NCI-H1048 (cell line): ENCODE measurements around the gene CRMP1.

Source experiments
- DNase-seq: peaks from one replicate; lab custom pipeline; 2025; lab: John Stamatoyannopoulos, UW

CRMP1 gene

DNA sequence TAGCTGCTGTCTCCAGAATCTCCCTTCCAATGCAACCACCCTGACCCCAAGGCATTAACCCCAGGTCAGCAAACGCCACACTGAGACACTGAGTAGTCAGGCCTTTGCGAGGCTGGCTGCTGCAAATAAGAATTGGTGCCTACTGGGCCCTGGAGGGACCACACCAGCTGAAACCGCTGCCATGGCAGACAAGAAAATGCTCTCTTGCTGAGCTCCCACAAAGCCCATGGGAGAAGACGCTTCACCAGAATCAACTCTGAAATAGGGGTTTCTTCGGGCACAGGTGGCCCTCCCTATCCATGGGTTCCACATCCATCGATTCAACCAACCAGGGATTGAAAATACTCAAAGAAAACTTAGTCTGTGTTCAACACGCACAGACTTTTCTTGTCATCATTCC, 26.7 kb upstream of the CRMP1 start:
- no peak for DNase-seq

DNA sequence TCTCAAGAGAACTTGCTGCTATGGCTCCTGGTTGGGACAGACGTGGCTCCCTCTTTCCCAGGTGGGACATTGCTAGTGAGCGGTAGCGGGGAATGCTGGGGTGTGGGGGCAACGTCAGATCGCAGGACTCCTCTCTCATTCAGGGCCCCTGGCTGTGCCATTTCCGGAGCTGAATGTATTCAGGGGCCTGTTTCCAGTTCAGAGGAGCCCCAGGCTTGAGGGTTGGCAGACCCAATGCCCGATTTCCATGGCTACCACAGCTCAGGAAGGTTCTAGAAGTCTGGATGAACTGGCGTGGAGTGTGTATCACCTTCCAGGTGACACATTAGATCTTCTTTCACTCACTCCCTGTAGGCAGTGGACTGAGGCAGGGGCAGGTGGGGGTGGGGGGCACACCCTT, 26.2 kb upstream of the CRMP1 start:
- DNase-seq, result no peak

DNA sequence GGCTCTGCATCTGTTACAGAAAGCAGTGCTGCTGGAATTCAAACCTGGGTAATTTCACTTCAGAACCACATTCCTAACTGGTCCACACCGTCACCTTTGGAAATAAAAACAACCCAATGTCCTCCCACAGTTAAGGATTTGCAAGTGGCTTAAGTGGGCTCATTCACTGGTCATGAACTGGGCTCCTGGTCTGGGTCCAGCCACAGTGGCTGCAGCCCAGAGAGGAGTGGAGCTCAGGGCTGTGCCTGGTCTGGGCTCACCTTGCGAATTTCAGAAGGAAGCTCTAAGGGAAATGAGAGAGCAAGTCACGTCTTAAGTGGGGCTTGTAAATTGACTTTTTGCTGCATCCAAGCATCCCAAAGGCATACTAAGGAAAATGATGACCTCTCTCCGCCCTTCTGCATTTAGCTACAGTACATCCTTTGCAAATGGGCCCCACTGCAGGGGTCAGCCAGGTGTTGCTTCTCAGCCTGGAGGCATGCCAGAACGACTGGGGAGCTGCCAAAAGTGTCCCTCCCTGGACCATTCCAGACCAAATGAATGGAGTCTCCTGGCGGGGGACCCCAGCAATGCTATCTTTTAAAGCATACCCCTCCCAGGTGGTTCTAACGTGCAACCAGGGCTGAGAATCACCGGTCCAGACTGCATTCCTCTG, 25.6 kb upstream of the CRMP1 start:
- DNase-seq, result no peak

DNA sequence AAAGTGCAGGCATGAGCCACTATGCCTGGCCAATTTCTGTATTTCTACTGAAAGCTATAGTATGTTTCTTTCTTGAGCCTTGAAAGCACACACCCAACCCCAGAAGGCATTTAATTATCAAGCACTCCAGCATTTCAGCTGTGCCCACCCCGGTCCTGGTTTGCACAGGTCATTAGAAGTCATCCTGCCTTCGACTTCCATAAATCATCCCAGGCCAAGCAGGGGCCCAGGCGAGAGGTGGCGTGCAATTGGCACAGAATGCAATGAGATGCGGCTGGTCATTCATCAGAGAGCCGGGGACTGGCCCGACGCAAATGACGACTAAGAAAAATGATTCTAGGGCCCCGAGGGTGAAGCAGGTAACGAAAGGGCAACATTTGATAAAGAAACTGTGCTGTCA, 24.8 kb upstream of the CRMP1 start:
- no peak for DNase-seq

DNA sequence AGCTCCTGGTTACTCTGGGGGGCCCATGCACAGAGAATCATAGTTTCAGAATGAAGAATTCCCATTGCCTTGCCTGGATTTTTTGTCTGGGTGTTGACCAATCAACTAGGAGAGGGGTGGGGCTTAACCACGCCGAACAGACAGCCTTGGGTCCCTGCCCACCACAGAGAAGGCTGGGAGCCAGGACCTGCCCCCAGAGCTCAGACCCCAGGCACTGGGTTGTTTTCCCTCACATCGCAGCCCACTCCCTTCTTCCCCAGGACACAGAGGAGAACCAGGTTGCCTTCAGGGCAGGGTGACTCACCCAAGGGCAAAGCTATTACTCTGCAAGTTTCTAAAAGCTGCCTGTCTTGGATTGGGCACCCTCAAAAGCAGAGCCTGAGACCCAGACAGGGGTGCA, 23.3 kb upstream of the CRMP1 start:
- DNase-seq, result no peak

DNA sequence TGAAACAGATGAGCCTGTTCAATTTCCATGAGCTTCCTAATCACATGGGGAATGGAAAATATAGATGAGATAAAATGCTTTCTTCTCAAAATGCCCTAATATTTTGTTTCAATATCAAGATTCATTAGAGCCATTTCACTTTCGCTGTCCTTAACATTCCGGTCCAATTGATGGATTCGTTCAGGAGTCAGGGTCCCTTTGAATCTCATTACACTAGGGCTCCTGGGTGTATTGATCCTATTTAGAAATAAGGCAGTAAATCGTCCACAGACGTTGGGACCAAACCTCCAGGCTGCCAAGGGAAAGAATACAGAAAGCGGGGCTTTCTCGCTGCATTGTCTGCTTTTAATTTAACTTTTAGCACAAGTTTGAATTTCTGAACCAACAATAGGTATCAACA, 20.6 kb upstream of the CRMP1 start:
- no peak for DNase-seq

DNA sequence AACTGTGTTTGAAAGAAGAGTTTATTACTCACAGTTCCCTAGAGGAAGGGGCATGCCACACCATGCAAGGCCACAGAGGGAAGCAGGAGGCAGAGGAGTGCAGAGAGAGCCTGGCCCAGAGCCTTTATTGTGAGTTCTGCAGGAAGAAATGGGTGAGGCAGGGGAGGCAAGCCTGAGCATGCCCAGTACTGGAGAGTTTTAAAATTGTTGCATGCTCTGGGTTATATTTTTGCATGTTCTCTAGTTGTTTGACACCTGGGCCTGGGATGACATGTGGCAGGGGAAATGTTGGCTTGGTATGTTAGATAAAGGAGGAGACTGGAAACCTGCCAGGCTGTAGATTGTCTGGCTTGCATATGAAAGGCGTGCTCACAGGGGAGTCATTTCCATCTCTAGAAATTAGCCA, 19.7 kb upstream of the CRMP1 start:
- no peak for DNase-seq

DNA sequence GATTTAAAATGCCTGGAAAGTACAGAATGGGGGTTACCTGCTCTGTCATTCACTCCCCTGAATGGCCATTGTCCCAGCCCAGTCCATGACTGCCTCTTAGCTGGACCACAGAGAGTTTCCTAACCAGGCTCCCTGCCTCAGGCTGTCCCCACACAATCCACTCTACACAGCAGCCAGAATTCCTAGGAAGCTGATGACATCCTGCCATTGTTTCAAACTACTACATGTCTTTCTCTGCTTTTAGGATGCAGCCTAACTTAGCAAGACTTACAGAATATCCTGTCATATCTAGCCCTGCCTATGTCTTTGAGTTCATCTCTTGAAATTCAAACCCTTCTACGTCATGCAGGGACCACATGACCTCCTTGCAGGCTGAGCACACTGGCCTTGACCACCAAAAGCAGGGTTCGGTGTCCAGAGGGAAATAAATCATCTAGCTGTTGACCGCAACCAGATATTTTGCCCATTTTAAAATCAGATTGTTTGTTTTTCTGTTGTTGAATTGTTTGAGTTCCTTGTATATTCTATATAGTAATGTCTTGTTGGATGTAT, 16.1 kb upstream of the CRMP1 start:
- DNase-seq, result no peak

DNA sequence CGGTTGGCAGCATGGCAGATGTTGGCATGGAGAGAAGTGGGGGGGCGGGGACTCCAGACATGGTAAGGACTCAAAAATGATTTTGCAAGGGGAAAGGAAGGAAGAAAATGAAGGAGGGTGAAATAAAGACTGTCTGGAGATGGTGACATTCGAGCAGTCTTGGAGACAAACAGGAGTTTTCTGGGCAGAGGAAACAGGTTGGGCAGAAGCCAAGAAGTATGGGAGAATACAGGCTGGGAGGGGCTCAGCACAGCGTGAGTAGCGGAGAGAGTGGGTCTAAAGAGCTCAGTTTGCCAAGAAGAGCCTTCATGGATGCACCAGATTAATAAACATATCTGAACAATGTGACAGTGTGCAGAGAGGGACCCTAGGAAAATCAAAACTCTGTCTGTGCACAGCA, 13.3 kb upstream of the CRMP1 start:
- no peak for DNase-seq

DNA sequence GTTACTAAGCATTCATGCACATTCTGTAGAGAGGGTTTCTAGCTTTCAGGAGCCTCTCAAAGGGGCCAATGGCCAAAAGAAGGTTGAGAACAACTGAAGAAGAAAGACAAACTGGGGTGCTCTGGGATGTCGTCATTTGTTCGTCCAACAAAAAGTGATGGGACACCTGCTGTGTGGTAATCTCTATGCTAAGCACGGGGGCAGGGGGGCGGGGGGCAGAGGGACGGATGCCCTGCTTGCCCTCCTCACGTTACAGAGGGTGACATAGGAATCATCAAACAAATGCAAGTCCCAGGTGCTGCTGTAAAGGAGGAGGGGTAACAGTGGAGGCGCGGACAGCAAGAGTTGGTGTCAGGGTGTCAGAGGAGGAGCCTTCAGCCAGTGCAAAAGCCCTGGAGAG, 12.8 kb upstream of the CRMP1 start:
- DNase-seq, result no peak

DNA sequence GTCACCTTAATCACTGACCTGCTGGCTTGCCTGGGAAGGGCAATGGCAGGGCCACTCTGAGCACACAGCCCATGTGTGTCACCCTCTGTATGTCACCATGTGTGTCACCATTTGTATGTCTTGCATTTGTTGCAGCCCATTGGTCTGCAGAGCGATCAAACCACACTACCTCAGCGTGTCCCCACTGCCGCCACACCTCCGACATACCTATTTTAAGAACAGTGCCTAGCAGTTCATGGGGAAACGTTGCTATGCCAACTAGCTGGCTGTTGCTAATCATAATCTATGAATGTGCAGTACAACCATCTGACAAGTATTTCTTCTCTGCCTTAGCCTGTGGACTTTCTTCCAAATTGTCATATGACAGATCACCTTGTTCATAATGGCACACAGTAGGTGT, 8.0 kb upstream of the CRMP1 start:
- no peak for DNase-seq

DNA sequence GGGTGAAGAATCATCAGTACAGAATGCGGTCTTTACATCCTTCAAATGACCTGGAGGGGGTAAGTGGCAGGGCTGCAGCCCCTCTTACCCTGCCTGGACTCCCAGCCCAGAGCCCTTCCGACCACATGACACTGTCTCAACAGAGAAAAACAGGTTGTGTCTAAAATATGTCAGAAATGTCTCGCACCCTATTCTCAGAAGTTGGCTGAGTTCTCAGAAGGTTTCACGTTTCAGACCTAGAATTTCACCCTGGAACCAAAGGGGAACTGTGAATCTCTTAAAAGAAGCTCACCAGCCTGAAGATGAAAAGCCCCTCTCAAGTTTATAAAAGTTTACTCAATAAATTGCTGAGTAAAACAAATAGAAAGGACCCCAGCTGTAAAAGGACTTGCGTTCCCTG, 7.0 kb upstream of the CRMP1 start:
- DNase-seq, result no peak

DNA sequence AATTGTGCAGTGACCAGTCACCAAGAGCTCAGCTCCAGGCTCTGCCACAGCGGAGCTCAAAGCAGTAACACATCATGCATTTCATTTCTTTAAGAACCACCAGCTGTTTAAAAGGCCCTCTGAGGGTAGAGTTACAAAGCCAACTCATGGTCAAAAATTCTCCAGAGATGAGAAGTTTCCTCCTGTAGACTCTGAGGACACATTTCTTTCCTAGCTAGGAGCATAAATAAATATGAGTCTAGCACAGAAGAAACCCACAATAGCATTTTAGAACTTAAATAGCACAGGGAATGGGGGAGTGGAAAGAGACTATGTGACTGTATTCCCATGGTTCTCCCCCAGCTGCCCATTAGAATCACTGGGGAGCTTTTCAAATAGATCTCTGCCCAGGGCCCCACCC, 6.5 kb upstream of the CRMP1 start:
- no peak for DNase-seq

DNA sequence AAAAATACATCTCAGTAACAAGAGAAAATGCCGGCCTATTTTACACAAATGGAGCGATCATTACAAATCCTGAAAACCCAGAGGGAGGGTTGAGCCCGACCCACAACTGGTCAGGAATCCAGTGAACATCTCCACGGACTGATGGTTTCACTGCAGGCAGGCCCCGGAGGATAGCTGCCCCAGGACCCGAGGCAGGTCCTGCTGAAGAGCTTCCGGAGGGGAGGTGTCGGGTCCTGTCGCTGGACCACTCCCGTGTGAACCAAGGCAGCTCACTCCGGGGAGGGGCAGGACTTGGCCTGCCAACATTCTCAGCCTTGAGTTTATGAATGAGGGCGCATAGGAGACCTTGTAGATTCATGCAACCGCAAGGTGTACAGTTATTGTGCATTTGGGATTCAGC, 4.8 kb upstream of the CRMP1 start:
- no peak for DNase-seq

DNA sequence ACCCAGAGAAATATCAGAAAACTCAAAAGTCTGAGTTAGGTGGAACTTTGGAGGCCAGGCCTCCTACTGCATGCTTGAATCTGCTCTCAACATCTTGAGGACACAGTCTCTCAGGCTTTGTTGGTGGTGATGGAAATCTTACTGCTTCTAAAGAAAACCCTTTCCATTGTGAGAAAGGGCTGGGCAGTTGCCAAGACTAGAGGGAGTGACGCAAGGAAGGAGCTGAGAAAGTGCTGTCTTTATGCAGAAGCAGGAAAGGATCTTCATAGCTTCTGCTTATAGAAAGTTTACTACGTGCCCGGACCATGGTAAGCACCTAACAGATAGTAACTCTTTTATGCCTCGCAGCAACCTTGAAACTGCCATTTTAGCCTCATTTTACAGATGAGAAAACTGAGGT, 2.4 kb upstream of the CRMP1 start:
- DNase-seq, result no peak

DNA sequence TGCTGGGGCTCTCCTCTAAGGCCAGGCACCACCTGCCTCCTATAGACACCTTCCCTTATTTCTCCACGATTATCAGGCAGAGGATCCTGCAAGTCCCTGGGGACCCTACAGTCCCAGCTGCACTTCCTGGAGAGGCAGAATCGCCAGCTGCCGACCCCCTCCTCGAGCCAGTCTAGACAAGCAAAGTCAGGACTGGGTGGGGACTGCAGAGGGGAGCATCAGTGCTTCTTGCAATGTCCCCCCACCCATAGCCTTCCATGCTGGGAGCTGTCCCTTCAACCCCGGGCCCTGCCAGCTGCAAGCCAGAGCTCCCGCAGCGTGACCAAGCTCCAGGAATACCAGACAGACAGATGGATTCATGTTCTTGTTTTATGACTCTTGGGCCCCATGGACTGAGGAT, 1.4 kb upstream of the CRMP1 start:
- DNase-seq, result no peak

DNA sequence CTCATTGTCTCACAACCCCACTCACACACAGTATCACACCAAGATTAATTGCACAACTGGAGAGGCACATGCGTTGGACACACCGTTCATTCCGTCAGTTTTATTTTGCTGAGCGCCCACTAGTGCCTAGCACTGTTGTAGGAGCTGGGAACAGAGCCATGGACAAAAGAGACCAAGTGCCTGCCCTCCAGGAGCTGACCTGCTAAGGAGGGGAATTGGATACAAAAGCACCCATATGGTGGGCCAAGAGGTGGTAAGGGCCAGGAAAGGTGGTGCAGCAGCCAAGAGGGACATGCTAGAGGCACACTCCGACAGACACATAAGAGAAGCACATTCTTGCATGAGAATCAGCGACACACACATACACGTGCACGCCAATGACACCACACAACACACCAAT, 705 bp upstream of the CRMP1 start:
- DNase-seq, result no peak

DNA sequence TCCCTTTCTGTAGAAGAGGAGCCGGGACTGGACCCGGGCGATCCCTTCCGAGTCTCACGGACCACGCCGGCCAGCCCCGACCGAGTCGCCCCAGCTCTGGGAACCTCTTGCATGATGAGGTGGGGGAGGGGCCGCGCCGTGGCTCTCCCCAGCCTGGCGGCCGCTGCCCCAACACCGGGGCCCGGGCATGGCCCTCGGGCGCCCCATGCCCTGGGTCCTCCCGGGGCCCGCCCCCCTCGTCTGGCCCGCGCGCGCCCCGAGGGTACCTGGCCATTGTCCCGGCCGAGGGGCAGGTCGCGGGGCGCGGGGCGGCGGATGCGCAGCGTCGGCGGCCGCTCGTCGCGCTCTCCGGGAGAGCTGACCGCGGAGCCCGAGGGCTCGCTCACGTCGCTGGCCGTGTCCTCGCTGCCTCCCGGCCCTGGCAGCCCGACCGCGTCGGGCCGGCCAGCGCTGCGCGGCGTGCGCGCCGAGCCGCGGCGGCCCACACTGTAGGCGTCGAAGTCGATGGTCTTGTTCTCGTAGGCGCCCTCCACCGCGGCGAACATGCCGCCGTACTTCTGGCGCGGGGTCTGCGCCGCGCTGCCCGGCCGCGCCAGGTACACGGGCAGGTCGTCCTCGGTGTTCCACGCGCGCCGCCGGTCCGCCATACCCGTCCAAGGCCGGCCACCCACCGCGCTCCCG, 423 bp downstream of the CRMP1 start:
- no peak for DNase-seq

DNA sequence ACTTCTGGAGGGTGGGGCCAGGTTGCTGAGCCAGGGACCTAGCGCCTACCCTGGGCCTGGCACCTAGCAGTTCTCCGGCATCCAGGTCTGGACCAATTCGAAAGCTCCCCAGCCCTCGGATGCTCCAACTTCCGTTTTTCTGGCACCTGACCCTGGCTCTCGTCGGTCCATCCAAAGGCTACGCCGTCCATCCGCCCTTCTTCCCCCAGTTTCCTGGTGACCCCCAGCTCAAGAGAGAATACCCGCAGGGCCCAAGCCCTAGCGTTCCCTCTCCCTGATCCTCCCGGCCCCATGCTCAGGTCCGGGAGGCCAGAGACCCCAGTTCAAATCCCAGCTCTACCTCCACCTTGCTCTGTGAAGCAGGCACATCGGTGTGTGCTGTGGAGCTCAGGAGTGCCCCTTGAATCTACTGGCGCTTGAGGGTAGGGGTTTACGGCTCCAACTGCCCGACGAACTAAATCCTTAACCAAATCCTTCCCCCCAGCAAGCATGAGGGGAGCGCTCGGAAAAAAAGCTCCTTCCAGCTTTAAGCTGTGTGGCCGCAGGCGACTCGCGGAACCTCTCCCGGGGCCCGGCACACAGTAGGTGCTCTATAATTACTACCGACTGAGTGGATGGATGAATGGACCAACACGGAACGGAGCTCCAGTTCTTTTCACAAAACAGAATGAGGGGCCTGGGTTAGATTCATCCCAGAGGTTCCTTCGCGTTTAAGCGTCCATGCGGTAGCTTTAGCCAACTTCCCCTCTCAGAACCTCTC, 1.1 kb downstream of the CRMP1 start:
- no peak for DNase-seq

DNA sequence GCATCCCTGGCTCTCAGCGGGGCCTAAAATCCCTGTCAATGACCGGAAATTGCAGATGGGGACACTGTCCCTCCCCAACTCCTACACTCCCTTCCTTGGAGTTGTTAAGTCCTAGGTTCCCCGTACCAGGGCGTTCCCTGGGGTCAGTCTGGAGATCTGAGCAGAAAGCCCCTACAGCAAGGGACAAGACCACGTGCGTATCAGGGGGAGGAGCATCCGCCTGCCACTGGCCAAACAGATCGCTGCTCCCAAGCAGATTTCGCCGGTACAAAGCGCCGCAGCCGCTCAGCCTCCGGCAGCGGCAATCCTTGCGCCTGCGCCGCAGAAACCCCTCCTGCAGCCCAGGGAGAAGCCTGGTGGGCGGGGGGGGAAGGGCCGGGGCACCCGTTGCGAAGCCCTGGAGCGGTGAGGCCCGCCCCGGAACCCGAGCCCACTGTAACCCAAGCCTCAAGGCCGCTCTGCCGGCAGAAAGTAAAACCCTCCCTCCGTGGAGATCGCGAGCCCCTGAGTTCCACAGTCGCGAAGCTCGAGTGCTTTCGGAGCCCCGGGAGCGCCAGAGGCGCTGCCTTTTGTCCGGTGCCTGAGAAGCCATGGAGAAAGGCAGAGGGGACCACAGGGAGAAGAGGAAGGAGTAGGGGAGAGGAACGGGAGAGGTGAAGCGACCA, 2.7 kb downstream of the CRMP1 start:
- no peak for DNase-seq

DNA sequence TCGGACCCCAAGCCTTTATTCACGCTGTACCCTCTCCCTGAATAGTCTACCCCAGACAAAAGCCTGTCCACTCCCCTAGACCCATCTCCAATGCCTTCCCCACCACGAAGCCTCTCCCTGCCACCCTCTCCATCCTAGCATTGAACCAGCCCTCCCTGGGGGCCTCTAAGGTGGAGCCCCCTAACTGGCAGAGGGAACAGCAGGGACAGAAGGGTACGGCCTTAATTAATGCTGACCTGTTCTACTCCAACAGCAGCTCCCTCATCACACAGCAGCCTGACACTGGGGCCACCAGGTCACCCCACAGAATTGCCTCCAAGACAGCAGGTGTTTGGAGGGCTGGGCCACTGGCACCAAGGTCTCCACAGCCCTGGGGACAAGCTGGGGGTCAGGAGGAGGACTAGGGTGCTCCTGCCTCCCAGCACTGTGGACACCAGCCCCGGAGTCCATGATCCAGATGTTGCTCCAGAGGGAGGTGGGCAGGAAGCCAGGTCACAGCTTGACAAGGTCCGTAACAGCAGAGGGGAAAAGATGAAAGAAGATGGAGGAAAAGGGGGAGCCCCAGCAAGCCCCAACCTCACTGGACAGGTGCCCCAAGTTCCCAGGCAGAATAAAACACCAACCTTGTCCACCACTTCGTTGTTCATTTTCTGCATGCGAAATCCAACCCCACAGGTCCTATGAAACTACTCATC, 3.7 kb downstream of the CRMP1 start:
- DNase-seq, result no peak
